Measurements from ENCODE around the gene FOXO6. TPM values are rescaled to one million over a fixed set of nuclear protein-coding genes. Genes with fewer than 3 reads are reported as not detected.
A peak's percentile ranks its signal among the peaks of the same experiment; 100 is the strongest.

The FOXO6 gene
- polyA plus RNA-seq, 2 donors: 0.15 to 0.28 TPM

DNA sequence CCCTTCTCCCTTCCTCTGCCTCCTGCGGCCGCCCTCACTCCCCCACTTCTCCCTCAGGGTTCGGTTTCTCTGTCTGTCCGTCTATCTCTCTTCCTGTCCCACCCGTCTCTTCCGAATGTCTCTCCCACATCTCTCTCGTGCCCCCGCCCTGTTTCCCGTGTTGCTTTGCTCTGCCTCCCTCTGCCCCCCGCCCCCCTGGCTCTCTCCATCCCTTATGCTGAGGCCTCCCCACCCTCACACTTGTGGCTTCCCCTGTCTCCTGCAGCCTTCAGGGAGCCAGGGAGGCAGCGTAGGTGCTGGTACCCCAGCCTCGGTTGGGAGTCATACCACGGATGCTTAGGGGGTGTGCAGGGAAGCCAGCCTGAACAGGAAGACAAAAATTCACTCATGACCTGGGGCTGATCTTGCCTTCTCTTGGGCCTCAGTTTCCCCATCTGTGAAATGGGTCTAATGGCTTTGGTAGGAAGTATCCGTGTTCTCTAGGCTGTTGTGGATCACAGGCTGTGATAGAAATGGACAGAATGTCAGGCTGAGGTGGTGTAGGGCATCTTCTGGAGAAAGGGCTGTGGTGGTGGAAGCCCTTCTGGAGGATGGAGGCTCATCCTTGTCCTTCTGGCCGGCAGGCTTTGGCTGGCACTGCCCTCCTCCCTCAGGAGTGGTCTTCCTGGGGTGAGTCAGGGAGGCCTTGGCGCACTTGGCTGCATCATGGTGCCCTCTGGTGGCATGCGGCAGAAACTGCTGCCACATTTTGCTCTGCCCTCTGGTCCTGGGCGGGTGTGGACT lies 55.5 kb downstream of the FOXO6 start:
- WGBS, 2 donors: 55% methylated on average over 18 of the region's 18 CpGs
- H3K27ac ChIP-seq (ENCODE audit: low read depth in 2 of 2, low read length in 1 of 2): no peak overlapping the region
- no peak overlapping the region for H3K4me3 ChIP-seq (ENCODE audit: low read depth in 1 of 2, low read length in 2 of 2)
- H3K9me3 ChIP-seq (ENCODE audit: control insufficient read depth in 2 of 2, insufficient read depth in 1 of 2, low read depth in 1 of 2, low read length in 1 of 2): no peaks in the 10 kb centered on the region
- H3K27me3 ChIP-seq (ENCODE audit: control insufficient read depth in 1 of 2, insufficient read depth in 2 of 2, low read length in 2 of 2): no peaks in the 10 kb centered on the region
- no peaks in the 10 kb centered on the region for H3K36me3 ChIP-seq (ENCODE audit: control insufficient read depth in 2 of 2, insufficient read depth in 2 of 2, low read length in 1 of 2)
- peaks cover 0 to 22% of the 10 kb centered on the region in 2 donors for H3K4me1 ChIP-seq (ENCODE audit: control insufficient read depth in 2 of 2, insufficient read depth in 2 of 2, low read length in 1 of 2)

GRCh38 chr1:41417335-41417682 lies 56.1 kb downstream of the FOXO6 start:
- Histone ChIP-seq H3K4me1 (ENCODE audit: control insufficient read depth in 2 of 2, insufficient read depth in 2 of 2, low read length in 1 of 2) (peaks cover 0 to 22% of the 10 kb centered on the region in 2 donors), H3K9me3 (ENCODE audit: control insufficient read depth in 2 of 2, insufficient read depth in 1 of 2, low read depth in 1 of 2, low read length in 1 of 2) (no peaks in the 10 kb centered on the region), H3K27ac (ENCODE audit: low read depth in 2 of 2, low read length in 1 of 2) (no peak overlapping the region), H3K27me3 (ENCODE audit: control insufficient read depth in 1 of 2, insufficient read depth in 2 of 2, low read length in 2 of 2) (no peaks in the 10 kb centered on the region), H3K36me3 (ENCODE audit: control insufficient read depth in 2 of 2, insufficient read depth in 2 of 2, low read length in 1 of 2) (no peaks in the 10 kb centered on the region), H3K4me3 (ENCODE audit: low read depth in 1 of 2, low read length in 2 of 2) (no peak overlapping the region)
- 29 to 44% methylated on average over 1 of the region's 1 CpG for WGBS, 2 donors

- Histone ChIP-seq H3K9me3 (ENCODE audit: control insufficient read depth in 2 of 2, insufficient read depth in 1 of 2, low read depth in 1 of 2, low read length in 1 of 2) (no peaks in the 10 kb centered on the region), H3K4me3 (ENCODE audit: low read depth in 1 of 2, low read length in 2 of 2) (no peak overlapping the region), H3K36me3 (ENCODE audit: control insufficient read depth in 2 of 2, insufficient read depth in 2 of 2, low read length in 1 of 2) (no peaks in the 10 kb centered on the region), H3K27me3 (ENCODE audit: control insufficient read depth in 1 of 2, insufficient read depth in 2 of 2, low read length in 2 of 2) (no peaks in the 10 kb centered on the region), H3K27ac (ENCODE audit: low read depth in 2 of 2, low read length in 1 of 2) (peak overlapping the region in 1 of 2 donors; percentile 1), H3K4me1 (ENCODE audit: control insufficient read depth in 2 of 2, insufficient read depth in 2 of 2, low read length in 1 of 2) (peaks cover 0 to 20% of the 10 kb centered on the region in 2 donors)
- WGBS, 2 donors: 57 to 61% methylated on average over 6 of the region's 6 CpGs
These were observed 56.5 kb downstream of the FOXO6 start for GRCh38 chr1:41417746-41418145.

DNA sequence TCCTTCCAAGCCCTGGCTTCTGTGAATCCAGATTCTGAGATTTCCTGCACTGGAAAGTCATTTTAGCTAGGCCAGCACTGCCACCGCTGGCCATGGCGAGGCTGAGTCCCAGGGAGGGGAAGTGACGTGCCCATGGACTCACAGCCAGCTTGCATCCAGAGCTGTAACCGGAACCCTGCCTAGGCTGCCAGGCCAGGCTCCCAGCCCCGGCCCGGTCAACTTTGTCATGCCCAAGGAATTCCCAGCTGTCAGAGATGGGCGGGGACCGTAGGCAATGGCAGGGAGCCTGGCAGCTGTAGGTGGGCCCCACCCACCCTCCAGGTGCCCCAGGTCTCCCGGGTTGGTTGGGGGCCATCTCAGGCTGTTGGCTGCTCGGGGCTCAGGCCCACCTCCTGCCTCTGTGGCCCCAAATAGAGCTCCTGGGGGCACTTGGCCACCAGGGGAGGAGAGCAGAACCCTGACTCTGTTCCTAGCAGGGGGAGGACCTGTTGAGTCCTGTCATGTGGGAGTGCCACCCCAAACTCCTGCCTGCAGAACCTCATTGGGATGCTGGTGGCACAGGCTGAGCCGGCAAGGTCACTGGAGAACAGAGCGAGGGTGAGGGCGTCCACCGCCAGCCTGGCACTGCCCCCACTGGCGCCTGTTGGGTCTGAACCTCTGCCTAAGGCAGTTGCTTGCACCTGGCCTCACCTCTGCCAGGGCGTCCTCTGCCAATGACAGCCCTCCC lies 57.8 kb downstream of the FOXO6 start:
- no peak overlapping the region for H3K4me3 ChIP-seq (ENCODE audit: low read depth in 1 of 2, low read length in 2 of 2)
- no peaks in the 10 kb centered on the region for H3K27me3 ChIP-seq (ENCODE audit: control insufficient read depth in 1 of 2, insufficient read depth in 2 of 2, low read length in 2 of 2)
- H3K27ac ChIP-seq (ENCODE audit: low read depth in 2 of 2, low read length in 1 of 2): peak overlapping the region; percentile 91 to 95
- peaks cover 0 to 2% of the 10 kb centered on the region in 2 donors for H3K9me3 ChIP-seq (ENCODE audit: control insufficient read depth in 2 of 2, insufficient read depth in 1 of 2, low read depth in 1 of 2, low read length in 1 of 2)
- H3K36me3 ChIP-seq (ENCODE audit: control insufficient read depth in 2 of 2, insufficient read depth in 2 of 2, low read length in 1 of 2): no peaks in the 10 kb centered on the region
- WGBS, 2 donors: 38 to 43% methylated on average over 15 to 16 of the region's 16 CpGs
- peaks cover 3 to 18% of the 10 kb centered on the region in 2 donors for H3K4me1 ChIP-seq (ENCODE audit: control insufficient read depth in 2 of 2, insufficient read depth in 2 of 2, low read length in 1 of 2)

DNA sequence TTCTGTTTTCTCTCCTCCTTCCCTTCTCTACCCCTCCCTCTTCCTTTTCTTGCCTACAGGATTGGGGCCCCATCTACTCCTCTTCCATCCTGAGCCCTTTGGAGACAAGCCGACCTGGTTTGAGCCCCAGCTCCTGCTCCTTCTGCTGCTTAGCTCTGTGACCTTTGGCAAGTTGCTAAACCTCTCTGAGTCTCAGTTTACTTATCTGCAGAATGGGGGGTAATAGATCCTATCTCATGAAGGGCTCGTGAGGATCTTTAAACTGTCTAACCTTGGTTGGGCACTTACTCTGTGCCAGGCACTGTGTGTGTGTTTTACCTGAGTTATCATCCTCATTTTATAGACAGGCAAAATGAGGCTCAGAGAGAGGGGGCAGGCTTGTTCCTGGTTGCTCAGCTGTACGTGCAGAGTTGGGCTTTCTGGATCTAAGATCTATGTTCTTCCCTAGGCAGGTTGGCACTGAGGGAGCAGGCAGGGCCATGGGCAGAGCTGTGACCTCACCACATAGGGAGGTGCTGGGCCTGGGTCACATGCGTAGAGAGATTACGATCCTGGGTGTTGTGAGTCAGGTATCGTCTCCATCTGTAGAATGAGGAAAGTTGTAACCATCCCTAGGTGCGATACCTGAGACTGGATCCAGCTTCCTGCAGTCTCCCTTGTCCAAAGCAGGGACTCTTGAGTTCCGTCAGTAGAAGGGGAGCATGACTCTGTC lies 58.5 kb downstream of the FOXO6 start:
- Histone ChIP-seq H3K4me3 (ENCODE audit: low read depth in 1 of 2, low read length in 2 of 2) (no peak overlapping the region), H3K27ac (ENCODE audit: low read depth in 2 of 2, low read length in 1 of 2) (peak overlapping the region; percentile 91 to 95), H3K27me3 (ENCODE audit: control insufficient read depth in 1 of 2, insufficient read depth in 2 of 2, low read length in 2 of 2) (no peaks in the 10 kb centered on the region), H3K4me1 (ENCODE audit: control insufficient read depth in 2 of 2, insufficient read depth in 2 of 2, low read length in 1 of 2) (peaks cover 3 to 18% of the 10 kb centered on the region in 2 donors), H3K36me3 (ENCODE audit: control insufficient read depth in 2 of 2, insufficient read depth in 2 of 2, low read length in 1 of 2) (peaks cover 0 to 2% of the 10 kb centered on the region in 2 donors), H3K9me3 (ENCODE audit: control insufficient read depth in 2 of 2, insufficient read depth in 1 of 2, low read depth in 1 of 2, low read length in 1 of 2) (peaks cover 2% of the 10 kb centered on the region in 2 donors)
- WGBS, 2 donors: 60 to 76% methylated on average over 8 of the region's 8 CpGs

- H3K27ac ChIP-seq (ENCODE audit: low read depth in 2 of 2, low read length in 1 of 2): peak overlapping the region in 1 of 2 donors; percentile 91
These were observed 59.1 kb downstream of the FOXO6 start for GRCh38 chr1:41420351-41420750.

GRCh38 chr1:41420860-41421259 lies 59.6 kb downstream of the FOXO6 start:
- H3K4me3 ChIP-seq (ENCODE audit: low read depth in 1 of 2, low read length in 2 of 2): no peak overlapping the region
- H3K27ac ChIP-seq (ENCODE audit: low read depth in 2 of 2, low read length in 1 of 2): no peak overlapping the region

More at GRCh38 chr1:41420351-41420750, 59.1 kb downstream of the FOXO6 start:
- peaks cover 3 to 20% of the 10 kb centered on the region in 2 donors for H3K4me1 ChIP-seq (ENCODE audit: control insufficient read depth in 2 of 2, insufficient read depth in 2 of 2, low read length in 1 of 2)
- peaks cover 2% of the 10 kb centered on the region in 2 donors for H3K9me3 ChIP-seq (ENCODE audit: control insufficient read depth in 2 of 2, insufficient read depth in 1 of 2, low read depth in 1 of 2, low read length in 1 of 2)
- no peaks in the 10 kb centered on the region for H3K27me3 ChIP-seq (ENCODE audit: control insufficient read depth in 1 of 2, insufficient read depth in 2 of 2, low read length in 2 of 2)
- H3K36me3 ChIP-seq (ENCODE audit: control insufficient read depth in 2 of 2, insufficient read depth in 2 of 2, low read length in 1 of 2): peaks cover 0 to 2% of the 10 kb centered on the region in 2 donors
- WGBS, 2 donors: 85 to 92% methylated on average over 4 of the region's 4 CpGs
- no peak overlapping the region for H3K4me3 ChIP-seq (ENCODE audit: low read depth in 1 of 2, low read length in 2 of 2)

GRCh38 chr1:41422306-41422705 lies 61.1 kb downstream of the FOXO6 start:
- no peak overlapping the region for H3K4me3 ChIP-seq (ENCODE audit: low read depth in 1 of 2, low read length in 2 of 2)
- no peaks in the 10 kb centered on the region for H3K27me3 ChIP-seq (ENCODE audit: control insufficient read depth in 1 of 2, insufficient read depth in 2 of 2, low read length in 2 of 2)
- WGBS, 2 donors: 69 to 81% methylated on average over 6 of the region's 6 CpGs
- no peak overlapping the region for H3K27ac ChIP-seq (ENCODE audit: low read depth in 2 of 2, low read length in 1 of 2)
- H3K36me3 ChIP-seq (ENCODE audit: control insufficient read depth in 2 of 2, insufficient read depth in 2 of 2, low read length in 1 of 2): peaks cover 0 to 2% of the 10 kb centered on the region in 2 donors
- H3K9me3 ChIP-seq (ENCODE audit: control insufficient read depth in 2 of 2, insufficient read depth in 1 of 2, low read depth in 1 of 2, low read length in 1 of 2): peaks cover 2% of the 10 kb centered on the region in 2 donors
- H3K4me1 ChIP-seq (ENCODE audit: control insufficient read depth in 2 of 2, insufficient read depth in 2 of 2, low read length in 1 of 2): peaks cover 3 to 16% of the 10 kb centered on the region in 2 donors

More at GRCh38 chr1:41420860-41421259, 59.6 kb downstream of the FOXO6 start:
- WGBS, 2 donors: 80 to 87% methylated on average over 3 of the region's 3 CpGs
- H3K27me3 ChIP-seq (ENCODE audit: control insufficient read depth in 1 of 2, insufficient read depth in 2 of 2, low read length in 2 of 2): no peaks in the 10 kb centered on the region
- H3K36me3 ChIP-seq (ENCODE audit: control insufficient read depth in 2 of 2, insufficient read depth in 2 of 2, low read length in 1 of 2): peaks cover 0 to 2% of the 10 kb centered on the region in 2 donors
- peaks cover 3 to 17% of the 10 kb centered on the region in 2 donors for H3K4me1 ChIP-seq (ENCODE audit: control insufficient read depth in 2 of 2, insufficient read depth in 2 of 2, low read length in 1 of 2)
- H3K9me3 ChIP-seq (ENCODE audit: control insufficient read depth in 2 of 2, insufficient read depth in 1 of 2, low read depth in 1 of 2, low read length in 1 of 2): peaks cover 2% of the 10 kb centered on the region in 2 donors

- H3K36me3 ChIP-seq (ENCODE audit: control insufficient read depth in 2 of 2, insufficient read depth in 2 of 2, low read length in 1 of 2): peaks cover 0 to 2% of the 10 kb centered on the region in 2 donors
- no peaks in the 10 kb centered on the region for H3K27me3 ChIP-seq (ENCODE audit: control insufficient read depth in 1 of 2, insufficient read depth in 2 of 2, low read length in 2 of 2)
- peaks cover 2% of the 10 kb centered on the region in 2 donors for H3K9me3 ChIP-seq (ENCODE audit: control insufficient read depth in 2 of 2, insufficient read depth in 1 of 2, low read depth in 1 of 2, low read length in 1 of 2)
- no peak overlapping the region for H3K4me3 ChIP-seq (ENCODE audit: low read depth in 1 of 2, low read length in 2 of 2)
- 55 to 60% methylated on average over 38 of the region's 38 CpGs for WGBS, 2 donors
- H3K4me1 ChIP-seq (ENCODE audit: control insufficient read depth in 2 of 2, insufficient read depth in 2 of 2, low read length in 1 of 2): peaks cover 3 to 11% of the 10 kb centered on the region in 2 donors
- no peak overlapping the region for H3K27ac ChIP-seq (ENCODE audit: low read depth in 2 of 2, low read length in 1 of 2)
These were observed 62.4 kb downstream of the FOXO6 start for GRCh38 chr1:41423511-41424191.
